NCI-H1417 treated with DMSO at 0.1 percent for 48 hours (cell line): ENCODE data around the gene TNFAIP8L3.
"Not testable (repeated sequence)": the region's sequence is repeated elsewhere in the genome, so short reads cannot be mapped to it uniquely, and the experiment has no call there.

Source experiments
- DNase-seq: peaks from one replicate; lab custom pipeline; 2025; lab: John Stamatoyannopoulos, UW

Gene TNFAIP8L3

DNA sequence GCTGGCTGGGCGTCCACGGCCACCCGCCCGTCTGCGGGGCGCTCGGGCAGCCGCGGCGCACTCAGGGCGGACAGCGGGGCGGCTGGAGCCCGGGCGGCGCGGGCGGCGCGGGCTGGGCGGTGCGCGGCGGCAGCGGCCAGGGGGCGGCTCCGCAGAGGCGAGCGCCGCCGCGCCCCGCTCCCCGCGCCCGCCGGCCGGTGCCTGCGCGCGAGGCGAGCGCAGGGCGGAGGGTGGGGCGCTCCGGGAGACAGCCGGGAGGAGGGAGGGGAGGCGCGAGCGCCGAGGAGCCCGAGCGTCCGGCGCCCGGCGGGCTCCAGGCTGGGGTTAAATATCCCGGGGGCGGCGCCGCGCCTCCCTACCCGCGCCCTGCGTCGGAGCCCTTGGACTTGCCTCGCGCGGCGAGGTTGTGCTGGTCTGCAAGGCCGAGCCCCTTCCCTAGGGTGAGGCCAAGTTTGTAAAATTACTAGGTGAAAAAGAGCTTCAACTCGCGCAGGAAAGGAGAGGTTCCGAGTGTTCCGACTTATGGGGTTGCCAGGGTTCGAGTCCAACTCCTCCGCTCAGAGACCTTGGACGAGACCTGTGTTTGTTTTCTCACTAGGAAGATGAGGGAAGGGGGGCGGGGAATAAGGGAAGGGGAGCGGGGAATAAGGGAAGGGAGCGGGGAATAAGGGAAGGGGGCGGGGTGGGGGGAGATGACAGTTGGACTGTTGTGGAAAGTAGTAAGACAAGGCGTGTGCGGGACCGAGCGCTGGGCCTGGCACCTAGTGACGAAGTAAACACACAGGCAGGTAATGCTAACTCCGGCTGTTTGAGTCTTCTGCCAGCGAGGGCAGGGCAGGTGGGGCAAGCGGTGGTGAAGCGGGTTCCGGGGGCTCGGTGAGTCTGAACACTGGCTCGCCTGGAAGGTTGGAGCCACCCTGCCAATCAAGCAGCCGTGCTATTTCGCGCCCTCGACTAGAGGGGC lies at the start of gene TNFAIP8L3:
Gene TNFAIP8L3, minus strand, starts transcription at position 301 of the 964 bp plus-strand sequence. CDS start 311 bp downstream, outside the sequence.
- DNase-seq: no peak

DNA sequence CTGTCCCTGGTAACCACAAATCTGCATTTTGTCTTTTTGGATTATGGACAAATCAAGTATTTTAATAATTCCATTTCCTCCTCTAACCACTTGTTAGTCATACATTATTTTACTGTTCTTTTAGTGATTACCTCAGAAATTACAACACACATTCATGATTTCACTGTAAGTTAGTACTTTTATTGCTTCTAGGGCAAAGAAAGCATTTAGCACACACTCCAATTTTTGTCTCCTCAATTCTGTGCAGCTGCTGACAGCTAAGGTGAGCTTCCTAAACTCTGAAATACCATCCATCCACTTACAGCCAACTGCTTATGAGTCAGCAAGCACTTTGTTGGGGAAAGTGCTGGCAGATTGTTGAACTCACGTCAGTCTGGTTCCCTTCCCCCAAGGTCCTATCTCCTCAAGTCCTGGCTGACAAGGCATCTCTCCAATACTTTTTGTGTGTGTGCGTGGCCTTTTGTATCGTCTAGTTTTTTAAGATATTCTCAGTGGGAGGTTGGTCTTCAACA lies 49.4 kb upstream of the TNFAIP8L3 start:
- DNase-seq: no peak

GRCh38 chr15:51140347-51140746 lies 45.6 kb upstream of the TNFAIP8L3 start:
- not testable (repeated sequence) for DNase-seq

GRCh38 chr15:51139091-51139490 lies 44.4 kb upstream of the TNFAIP8L3 start:
- no peak for DNase-seq

DNA sequence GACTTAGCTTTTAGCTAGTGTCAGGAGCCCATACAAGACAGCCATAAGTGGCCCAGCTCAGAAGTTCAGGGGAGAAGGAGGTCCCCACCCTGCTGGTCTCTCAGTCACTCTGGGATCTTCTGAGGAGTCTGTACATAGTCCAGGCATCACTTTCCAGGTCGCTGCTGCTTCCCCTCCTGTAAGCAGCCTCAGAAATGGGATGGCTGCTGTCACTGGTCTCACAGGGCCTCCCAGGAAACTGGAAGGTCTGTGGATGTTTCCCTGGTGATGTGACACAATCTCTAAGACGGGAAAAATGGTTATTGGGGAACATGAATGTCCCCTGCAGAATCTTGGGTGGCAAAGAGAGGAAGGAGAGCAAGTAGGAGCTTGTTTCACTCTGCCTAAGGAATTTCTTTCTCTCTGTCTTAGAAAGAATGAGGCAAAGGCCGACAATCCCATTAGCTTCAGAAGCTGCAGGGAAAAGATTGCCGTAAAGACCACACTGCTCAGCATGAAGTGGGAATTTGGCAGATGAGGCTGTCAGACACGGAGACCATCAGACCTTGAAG lies 43.2 kb upstream of the TNFAIP8L3 start:
- no peak for DNase-seq

DNA sequence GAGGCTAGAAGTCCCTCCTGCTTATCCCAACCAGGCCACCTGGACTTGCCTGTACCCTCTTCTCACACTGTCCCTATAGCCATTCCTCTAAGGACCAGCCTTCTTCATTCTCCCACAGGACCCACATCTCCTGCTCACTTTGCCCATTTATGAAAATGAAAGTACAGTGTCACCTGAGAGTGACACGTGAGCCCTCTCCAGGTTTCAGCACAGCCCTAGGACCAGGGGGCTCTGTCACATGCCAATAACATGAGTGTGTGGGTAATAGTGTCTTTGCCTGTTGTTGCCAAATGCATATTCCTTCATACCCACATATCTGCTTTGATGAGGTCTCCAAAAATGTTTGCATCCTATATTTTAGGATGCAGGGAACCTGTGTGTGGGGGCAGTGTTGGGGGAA lies 42.3 kb upstream of the TNFAIP8L3 start:
- no peak for DNase-seq

DNA sequence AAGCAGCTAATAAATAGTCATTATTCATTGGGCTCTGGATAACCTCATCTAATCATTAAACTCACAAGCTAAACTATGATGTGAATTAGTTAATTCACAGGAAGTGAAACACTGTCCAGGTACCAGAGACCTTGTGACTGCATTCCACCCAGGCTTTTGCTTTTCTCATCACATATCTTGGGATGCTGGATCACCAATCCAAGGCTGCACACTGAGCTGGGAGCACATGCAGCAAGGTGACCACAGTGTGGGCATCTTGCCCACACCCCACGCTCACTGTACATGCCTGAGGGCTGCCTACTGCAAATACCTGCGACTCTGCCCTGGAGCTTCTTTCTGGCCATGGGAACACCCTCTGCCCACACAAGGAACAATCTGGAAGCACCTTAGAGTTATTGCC lies 40.6 kb upstream of the TNFAIP8L3 start:
- no peak for DNase-seq

DNA sequence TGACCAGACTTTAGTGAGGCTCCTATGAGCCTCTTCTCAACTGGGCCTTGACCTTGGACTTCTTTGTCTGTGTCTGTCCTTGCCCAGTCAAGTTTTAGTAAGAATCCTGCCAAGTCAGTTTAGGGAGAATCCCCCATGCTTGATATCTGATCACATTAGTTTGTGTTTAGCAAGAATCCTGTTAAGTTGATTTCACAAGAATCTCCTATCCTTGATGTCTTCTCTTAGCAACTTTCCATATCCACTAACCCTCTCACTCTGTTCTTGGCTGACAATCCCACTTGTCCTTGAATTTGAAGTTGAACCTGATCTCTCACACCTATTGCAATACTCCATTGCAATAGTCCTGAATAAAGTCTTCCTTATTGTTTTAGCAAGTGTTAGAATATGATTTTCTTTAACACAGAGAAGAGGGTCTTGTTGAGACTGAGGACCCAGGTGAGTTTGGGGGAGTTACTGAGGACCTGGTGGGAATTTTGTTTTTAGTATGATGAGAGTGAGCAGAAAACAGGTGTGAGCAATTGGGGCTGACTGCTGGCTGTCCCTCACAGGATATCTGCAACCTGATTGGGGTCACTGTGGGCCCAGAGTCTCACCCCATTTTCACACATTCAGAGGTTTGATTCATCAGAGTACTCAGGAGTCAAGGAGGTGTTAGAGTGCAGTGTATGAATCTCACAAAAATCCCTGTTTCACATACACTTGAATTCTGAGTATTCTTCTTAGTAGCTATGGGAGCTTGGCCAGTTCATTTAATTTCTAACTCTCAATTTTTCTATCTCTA lies 39.9 kb upstream of the TNFAIP8L3 start:
- no peak for DNase-seq

GRCh38 chr15:51133140-51133765 lies 38.5 kb upstream of the TNFAIP8L3 start:
- no peak for DNase-seq

- no peak for DNase-seq
Observed at GRCh38 chr15:51132384-51133139, 37.9 kb upstream of the TNFAIP8L3 start.

DNA sequence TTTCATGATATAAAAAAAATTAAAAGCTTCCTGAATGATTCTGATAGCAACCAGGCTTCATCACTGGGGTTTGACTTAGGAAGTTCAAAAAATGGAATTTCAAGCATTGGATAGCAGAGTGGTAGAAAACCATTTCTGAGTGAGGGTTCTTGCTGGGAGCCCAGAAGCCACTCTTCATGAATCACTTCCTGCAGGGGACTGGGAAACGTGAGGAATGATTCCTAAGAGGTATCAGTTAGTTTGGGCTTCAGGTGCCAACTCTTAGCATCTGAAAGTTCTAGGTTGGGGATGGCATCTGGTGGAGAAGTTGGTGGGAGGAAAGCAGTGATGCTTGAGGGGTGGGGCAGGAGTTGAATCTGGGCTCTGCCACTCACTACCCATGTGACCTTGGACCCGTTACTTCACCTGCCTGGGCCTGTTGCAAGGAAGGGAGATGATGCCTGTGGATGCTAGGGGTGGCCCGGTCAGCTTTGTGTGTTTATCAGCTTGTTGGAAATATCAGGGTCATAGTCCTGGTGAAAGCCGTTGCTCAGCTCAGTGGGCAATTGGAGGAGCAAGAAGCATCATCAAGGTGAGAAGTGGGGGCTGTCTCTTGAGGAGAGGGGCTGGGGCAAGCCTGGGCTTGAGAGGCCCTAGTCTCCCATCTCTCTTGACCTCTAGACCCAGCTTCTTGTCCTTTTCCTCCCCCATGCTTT lies 37.0 kb upstream of the TNFAIP8L3 start:
- no peak for DNase-seq

DNA sequence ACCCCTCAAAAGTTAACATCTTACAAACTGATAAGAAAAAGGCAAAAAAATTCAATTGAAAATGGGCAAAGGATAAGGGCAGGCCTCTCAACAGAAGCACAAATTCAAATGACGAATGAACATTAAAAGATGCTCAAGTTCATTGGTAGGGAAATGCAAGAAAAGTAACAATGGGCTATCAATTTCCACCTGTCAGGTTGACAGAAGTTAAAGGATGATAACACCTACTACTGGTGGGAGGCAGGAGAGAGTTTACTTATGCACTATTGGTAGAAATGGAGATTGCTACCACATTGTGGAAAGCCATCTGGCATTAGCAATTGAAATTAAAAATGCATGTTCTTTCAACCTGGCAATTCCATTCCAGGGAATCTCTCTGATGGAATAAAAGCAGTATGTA lies 35.6 kb upstream of the TNFAIP8L3 start:
- DNase-seq: no peak

- DNase-seq: no peak
Observed at GRCh38 chr15:51129535-51130188, 35.0 kb upstream of the TNFAIP8L3 start.

DNA sequence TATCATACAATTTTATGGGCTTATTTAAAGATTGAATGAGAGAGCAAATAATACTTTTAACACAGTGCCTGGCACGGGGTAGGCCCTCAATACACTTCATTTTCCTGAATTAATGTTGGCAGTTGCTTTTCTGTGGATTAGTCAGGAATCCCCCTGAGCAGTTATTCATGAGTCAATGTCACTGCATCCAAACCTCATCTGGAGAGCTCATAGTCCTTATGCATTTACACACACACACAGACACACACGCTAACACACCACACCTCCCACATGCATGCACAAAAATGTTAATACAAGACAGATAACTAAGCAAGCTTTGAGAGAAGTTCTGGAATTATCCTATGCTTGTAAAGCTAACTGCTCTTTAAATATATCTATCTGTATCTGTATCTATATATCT lies 34.0 kb upstream of the TNFAIP8L3 start:
- no peak for DNase-seq

DNA sequence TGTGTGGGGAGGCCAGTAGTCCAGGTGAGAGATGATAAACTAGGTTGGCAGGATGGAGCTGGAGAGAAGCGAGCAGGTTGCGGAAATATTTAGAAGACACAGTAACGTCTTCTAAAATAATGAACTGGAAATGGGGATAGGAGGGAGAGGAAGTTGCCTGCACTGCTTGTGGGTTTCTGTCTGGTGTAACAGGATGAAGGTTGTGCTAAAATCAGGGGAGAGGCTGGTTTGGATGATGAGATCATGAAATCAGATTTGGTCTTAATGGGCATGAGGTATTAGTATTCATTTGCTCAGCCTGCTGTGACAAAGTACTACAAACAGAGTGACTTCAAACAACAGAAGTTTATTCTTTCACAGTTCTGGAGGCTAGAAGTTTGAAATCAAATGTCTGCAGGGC lies 32.1 kb upstream of the TNFAIP8L3 start:
- DNase-seq: no peak

GRCh38 chr15:51123002-51123401 lies 28.3 kb upstream of the TNFAIP8L3 start:
- not testable (repeated sequence) for DNase-seq

DNA sequence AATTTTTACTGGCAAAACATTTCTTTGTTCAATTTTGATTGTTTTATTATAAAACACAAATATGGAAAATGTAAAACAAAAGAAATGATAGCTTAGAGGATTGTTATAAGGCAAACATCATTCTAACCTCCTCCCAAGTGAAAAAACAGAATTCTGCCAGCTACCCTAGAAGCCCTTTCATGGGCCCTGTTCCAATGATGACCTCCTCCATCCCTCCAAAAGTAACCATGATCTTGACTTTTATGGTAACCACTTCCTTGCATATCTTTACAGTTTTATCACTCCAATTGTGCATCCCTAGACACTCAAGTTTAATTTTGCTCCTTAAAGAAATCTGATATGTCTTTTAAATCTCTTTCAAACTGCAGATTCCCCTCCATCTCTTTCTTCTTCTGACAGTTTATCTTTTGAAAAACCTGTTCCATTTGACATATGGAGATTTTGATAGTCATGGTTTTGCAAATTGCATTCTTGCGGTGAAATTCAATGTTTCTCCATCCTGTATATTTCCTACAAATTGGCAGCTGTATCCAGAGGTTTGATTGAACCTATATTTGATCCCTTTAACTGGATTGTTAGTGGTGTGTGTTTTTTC lies 27.0 kb upstream of the TNFAIP8L3 start:
- DNase-seq: no peak

DNA sequence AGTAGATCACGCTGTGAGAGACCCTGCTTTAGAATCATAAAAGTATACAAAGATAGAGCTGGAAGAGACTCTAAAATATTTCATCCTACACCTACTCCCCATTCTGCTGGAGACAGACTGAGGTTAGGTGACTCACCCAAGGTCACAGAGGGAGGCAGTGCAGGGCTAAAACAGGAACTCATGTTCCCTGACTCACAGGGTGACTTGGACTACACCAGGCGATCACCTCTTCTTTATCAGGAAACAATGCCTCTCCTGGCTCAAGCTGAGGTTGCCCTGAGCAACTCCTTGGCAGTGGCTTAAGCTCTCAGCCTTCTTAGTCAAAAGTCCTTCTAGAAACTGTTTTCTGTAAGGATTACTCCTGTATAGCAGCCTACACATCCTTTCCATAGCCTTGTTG lies 26.4 kb upstream of the TNFAIP8L3 start:
- no peak for DNase-seq

GRCh38 chr15:51119120-51119519 lies 24.4 kb upstream of the TNFAIP8L3 start:
- no peak for DNase-seq

DNA sequence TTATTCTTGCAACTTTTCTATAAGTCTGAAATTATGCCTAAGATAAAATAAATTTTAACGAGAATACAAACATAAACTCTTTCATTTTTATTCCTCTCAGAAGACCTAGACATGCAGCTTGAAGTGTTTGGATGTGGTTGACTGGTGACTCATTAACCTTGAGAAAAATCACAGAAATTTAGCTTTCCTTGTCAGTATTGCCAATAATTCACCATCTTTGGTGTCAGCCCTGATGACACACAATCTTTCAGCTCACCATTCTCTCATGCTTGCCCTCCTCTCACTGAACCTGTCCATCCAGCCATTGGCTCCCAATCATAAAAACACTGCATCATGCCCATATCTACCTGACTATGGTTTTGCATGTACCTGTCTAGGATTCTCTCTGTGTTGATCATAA lies 22.6 kb upstream of the TNFAIP8L3 start:
- DNase-seq: no peak
